ENCODE data around the gene MEIOB. TPM values are rescaled to one million over a fixed set of nuclear protein-coding genes. Genes with fewer than 3 reads are reported as not detected.

MEIOB gene
- total RNA-seq, 1 experiment from 2014 or later: not detected

DNA sequence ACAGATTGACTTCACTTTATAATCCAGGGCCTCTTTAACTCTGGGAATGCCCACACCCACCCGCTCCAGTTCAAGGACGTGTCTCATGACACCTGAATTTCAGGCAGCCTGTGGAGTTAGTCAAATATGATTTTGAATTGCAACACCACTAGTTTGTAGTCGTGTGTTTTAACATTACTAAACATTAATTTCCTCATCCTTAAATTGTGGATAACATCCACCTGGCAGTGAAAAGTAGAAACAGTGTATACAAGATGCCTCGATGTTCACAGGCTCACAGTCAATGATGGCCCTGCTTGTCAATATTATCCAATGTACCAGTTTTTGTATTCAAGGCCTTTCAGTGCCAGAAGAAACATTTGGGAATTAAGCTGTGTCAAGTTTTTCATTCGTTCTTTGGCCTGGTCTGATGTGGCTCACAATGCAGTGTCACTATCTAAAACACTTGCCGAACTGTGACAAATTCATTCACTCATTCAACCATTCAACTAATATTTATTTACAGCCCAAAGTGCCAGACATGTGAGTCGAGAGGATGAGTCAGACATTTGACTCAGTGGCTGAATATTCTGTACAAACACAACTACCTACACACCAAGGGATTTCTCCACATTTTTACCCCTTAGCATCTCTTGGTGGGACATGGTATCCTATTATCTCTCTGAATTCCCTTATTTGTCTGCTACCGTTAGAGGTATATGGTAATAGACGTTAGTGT is 1.4 kb downstream of the MEIOB start:
- Histone ChIP-seq H4K20me1 (ENCODE audit: insufficient read depth) (no peaks in the 10 kb centered on the region), H3K27ac (peak overlapping the region; percentile 88), H3K9me2 (ENCODE audit: insufficient read depth) (no peaks in the 10 kb centered on the region), H3K36me3 (ENCODE audit: low read depth) (no peaks in the 10 kb centered on the region), H3F3A (ENCODE audit: insufficient read depth, low read depth) (peaks cover 26% of the 10 kb centered on the region), H3K4me2 (peak overlapping the region; percentile 60), H2AFZ (0 out of 2 replicates have a peak overlapping the region, but pooled peaks have one; percentile 2), H3K4me3 (no peak overlapping the region), H3K79me2 (ENCODE audit: low read depth) (no peaks in the 10 kb centered on the region), H3K4me1 (replicated peaks; ENCODE audit: insufficient read depth) (peaks cover 19% of the 10 kb centered on the region), H3K27me3 (ENCODE audit: insufficient read depth, low read depth) (no peaks in the 10 kb centered on the region), H3K9me3 (ENCODE audit: insufficient read depth, low read depth) (no peaks in the 10 kb centered on the region)
- TF ChIP-seq, protein P1, sequence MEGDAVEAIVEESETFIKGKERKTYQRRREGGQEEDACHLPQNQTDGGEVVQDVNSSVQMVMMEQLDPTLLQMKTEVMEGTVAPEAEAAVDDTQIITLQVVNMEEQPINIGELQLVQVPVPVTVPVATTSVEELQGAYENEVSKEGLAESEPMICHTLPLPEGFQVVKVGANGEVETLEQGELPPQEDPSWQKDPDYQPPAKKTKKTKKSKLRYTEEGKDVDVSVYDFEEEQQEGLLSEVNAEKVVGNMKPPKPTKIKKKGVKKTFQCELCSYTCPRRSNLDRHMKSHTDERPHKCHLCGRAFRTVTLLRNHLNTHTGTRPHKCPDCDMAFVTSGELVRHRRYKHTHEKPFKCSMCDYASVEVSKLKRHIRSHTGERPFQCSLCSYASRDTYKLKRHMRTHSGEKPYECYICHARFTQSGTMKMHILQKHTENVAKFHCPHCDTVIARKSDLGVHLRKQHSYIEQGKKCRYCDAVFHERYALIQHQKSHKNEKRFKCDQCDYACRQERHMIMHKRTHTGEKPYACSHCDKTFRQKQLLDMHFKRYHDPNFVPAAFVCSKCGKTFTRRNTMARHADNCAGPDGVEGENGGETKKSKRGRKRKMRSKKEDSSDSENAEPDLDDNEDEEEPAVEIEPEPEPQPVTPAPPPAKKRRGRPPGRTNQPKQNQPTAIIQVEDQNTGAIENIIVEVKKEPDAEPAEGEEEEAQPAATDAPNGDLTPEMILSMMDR (conservative IDR thresholded peaks at IDR 0.05): no peak
- TF ChIP-seq EZH2 (IDR thresholded peaks at IDR 0.05; ENCODE audit: low read depth): no peak
- CTCF ChIA-PET: interaction anchor here (0.7 to 0.9 kb wide), 2 partner anchors 52 to 59 kb away, joined by 4 read pairs; no protein-coding TSS in a partner anchor
- peak in 1 of 2 experiments; percentile 91 for DNase-seq
- POLR2A ChIA-PET (ENCODE audit: unreplicated experiment): interaction anchor here (0.6 kb wide), 2 partner anchors 23 to 31 kb away, joined by 4 to 7 read pairs; no protein-coding TSS in a partner anchor
- BruUV-seq (replicated peaks): no TSS peak
- intact Hi-C loops (cut with micrococcal nuclease; ENCODE audit: unreplicated experiment): loop anchor here (1.0 to 5.0 kb wide), 2 partner anchors 42 to 59 kb away; no protein-coding TSS in a partner anchor

DNA sequence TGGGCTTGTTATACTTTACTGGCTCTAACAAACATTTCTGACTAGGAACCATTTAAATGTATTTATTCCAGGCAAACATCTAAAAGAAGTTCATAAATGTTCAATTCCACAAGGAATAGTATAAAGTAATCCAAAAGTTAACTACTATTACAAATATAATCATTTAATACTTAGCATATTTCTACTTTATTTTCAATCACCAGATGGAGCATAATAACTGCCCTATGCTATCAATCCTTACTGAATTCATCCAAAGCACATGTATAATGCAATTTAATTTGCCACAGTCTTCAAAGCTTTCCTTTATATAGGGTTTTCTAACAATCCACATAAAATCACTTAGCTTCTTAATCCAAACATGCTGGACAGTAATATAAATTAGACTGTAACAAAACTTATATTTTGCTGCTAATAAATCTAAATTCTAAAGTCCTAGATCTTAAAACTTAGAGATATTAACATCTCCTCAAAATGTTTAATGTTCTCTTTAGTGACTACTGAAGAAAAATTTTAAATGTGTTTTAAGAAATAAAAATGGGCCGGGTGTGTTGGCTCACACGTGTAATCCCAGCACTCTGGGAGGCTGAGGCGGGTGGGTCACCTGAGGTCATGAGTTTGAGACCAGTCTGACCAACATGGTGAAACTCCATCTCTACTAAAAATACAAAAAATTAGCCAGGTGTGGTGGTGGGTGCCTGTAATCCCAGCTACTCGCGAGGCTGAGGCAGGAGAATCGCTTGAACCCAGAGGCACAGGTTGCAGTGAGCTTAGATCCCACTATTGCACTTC is 5.9 kb downstream of the MEIOB start:
- no peak for DNase-seq
- POLR2A ChIA-PET (ENCODE audit: unreplicated experiment): no interaction called here
- intact Hi-C loops (cut with micrococcal nuclease; ENCODE audit: unreplicated experiment): loop anchor here (2.0 to 10.0 kb wide), 2 partner anchors 63 to 279 kb away; partner anchors contain the start of gene RAB26
- Histone ChIP-seq H3K9me3 (ENCODE audit: insufficient read depth, low read depth) (no peaks in the 10 kb centered on the region), H3K9me2 (ENCODE audit: insufficient read depth) (no peaks in the 10 kb centered on the region), H3K4me1 (replicated peaks; ENCODE audit: insufficient read depth) (peaks cover 19% of the 10 kb centered on the region), H3F3A (ENCODE audit: insufficient read depth, low read depth) (peaks cover 25% of the 10 kb centered on the region), H4K20me1 (ENCODE audit: insufficient read depth) (no peaks in the 10 kb centered on the region), H3K4me2 (no peak overlapping the region), H2AFZ (no peak overlapping the region), H3K36me3 (ENCODE audit: low read depth) (no peaks in the 10 kb centered on the region), H3K27me3 (ENCODE audit: insufficient read depth, low read depth) (no peaks in the 10 kb centered on the region), H3K27ac (no peak overlapping the region), H3K4me3 (no peak overlapping the region), H3K79me2 (ENCODE audit: low read depth) (no peaks in the 10 kb centered on the region)
- TF ChIP-seq, protein P1 (conservative IDR thresholded peaks at IDR 0.05): peak; percentile 25; the same call in 1 of the 2 replicates
- TF ChIP-seq EZH2 (IDR thresholded peaks at IDR 0.05; ENCODE audit: low read depth): no peak
- CTCF ChIA-PET: interaction anchor here (0.6 to 0.7 kb wide), 3 partner anchors 31 to 886 kb away, joined by 3 to 8 read pairs (median 6); partner anchors contain the start of gene SRRM2
- BruUV-seq (replicated peaks): no TSS peak
